T-helper 2 cell treated with Interferon-gamma antibody and Interleukin-4, amounts not matched to agents 100 ng/mL and 5 ng/mL, for 36 hours (primary cell): ENCODE data around the gene RNF123. TPM values are rescaled to one million over a fixed set of nuclear protein-coding genes. Genes with fewer than 3 reads are reported as not detected.

Source experiments
- intact Hi-C: fragments of 100-400 bp; cut with micrococcal nuclease; formaldehyde crosslinking; loops from one replicate; pipeline ENCODE4 v1.15.1; 2023
- total RNA-seq: library from RNA; stranded (reverse); gene quantifications from 2 replicates; pipeline ENCODE4 v1.2.3, GENCODE V29; 2022

RNF123 gene
- total RNA-seq, 1 donor from 2014 or later: 44.1 TPM

GRCh38 chr3:49657208-49657915 is 32.0 kb upstream of the RNF123 start:
- intact Hi-C loops: no loop called here

DNA sequence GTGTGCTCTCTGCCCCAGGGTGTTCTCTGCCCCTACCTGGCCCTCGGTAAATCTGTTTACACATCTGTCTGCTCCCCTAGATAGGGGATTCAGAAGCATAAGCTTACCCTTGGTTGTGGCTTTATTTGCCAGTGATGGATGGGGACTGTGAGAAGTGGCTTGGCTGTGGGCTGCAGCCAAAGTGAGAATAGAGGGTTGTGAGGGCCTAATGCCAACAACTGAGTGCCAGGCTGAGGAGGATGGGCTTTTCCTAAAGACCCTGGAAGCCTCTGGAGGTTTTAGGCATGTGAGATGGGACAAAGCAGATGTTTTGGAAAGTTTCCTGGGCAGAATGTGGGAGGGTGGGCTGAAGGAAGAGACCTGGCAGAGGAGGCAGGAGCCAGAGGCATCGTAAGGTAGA is 30.6 kb upstream of the RNF123 start:
- intact Hi-C loops: no loop called here

GRCh38 chr3:49659756-49660155 is 29.6 kb upstream of the RNF123 start:
- intact Hi-C loops: no loop called here

DNA sequence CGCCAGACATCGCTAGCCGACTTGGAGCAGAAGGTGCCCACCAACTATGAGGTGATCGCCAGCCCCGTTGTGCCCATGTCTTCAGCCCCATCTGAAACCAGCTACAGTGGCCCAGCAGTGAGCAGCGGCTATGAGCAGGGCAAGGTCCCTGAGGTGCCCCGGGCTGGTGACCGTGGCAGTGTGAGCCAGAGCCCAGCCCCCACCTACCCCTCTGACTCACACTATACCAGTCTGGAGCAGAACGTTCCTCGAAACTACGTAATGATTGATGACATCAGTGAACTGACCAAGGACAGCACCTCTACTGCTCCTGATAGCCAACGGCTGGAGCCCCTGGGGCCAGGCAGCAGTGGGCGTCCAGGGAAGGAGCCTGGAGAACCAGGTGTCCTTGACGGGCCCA is 28.1 kb upstream of the RNF123 start:
- intact Hi-C loops: no loop called here

DNA sequence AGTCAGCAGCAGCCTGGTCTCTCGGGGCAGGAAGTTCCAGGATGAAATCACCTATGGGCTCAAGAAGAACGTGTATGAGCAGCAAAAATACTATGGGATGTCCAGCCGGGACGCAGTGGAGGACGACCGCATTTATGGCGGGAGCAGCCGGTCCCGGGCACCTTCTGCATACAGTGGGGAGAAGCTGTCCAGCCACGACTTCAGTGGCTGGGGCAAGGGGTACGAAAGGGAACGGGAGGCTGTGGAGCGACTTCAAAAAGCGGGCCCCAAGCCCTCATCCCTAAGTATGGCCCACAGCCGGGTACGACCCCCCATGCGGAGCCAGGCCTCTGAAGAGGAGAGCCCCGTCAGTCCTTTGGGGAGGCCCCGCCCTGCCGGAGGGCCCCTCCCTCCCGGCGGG is 27.3 kb upstream of the RNF123 start:
- intact Hi-C loops: no loop called here

DNA sequence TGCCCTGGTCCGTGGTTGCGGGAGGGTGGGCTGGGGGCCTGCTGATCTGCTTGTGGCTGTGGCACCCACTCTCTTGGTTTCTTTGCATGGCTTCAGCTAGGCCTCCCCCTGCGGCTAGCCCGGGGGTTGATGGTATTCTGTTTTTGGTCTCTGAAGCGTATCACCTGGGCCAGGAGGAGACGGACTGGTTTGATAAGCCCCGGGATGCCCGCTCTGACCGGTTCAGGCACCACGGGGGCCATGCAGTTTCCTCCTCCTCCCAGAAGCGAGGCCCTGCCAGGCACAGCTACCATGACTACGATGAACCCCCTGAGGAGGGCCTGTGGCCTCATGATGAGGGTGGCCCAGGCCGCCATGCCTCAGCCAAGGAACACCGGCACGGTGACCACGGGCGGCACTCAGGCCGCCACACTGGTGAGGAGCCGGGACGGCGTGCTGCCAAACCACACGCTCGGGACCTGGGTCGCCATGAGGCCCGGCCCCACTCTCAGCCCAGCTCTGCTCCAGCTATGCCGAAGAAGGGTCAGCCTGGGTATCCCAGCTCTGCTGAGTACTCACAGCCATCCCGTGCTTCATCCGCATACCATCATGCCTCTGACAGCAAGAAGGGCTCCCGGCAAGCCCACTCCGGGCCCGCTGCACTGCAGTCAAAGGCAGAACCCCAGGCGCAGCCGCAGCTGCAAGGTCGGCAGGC is 26.5 kb upstream of the RNF123 start:
- intact Hi-C loops: no loop called here

GRCh38 chr3:49663831-49664230 is 25.5 kb upstream of the RNF123 start:
- intact Hi-C loops: no loop called here

DNA sequence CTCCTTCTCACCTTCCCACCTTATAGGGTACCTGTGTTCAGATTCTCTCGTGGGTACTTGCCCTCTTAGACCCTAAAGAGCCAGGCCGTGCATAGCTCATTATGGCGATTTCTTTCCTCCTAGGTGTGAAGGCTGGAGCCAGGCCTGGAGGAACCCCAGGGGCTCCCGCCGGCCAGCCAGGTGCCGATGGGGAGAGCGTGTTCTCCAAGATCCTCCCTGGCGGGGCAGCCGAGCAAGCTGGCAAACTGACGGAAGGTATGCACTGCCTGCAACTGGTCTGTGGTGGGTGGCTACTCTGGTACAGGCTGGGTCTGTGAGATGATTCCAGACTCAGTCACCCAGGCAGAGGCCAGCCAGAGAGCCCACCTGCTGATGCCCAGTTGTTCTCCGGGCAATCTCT is 25.1 kb upstream of the RNF123 start:
- intact Hi-C loops: no loop called here

DNA sequence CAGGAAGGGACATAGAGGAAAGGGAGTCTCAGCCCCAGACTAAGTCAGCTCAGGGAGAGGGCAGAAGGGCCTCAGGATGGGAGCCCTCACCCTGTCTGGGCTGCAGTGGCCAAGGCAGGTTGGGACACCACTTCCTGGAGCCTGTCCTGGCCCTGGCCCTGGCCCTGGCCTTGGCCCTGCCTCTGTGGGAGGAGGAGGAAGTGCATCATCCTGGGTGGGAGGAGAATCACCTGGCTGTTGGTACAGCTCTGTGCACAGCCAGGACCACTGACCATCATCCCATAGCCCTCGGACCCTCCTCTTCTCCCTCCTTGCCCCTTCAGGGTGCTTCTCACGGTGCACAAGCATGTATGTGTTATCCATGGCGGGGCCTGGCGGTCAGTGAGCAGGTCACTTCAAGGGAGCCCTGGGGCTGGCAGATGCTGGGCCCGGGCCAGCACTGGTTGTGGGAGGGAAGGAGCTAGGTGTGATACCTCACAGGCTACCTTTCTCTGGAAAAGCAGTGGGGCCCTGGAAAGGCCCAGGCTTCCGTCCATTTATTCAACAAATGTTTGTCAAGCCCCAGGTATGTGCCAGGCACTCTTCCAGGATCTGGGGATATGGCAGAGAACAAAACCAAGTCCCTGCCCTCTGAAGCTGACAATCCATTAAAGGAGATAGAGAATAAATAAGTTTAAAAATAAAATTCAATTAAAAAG is 23.4 kb upstream of the RNF123 start:
- intact Hi-C loops: no loop called here

GRCh38 chr3:49666592-49666991 is 22.8 kb upstream of the RNF123 start:
- intact Hi-C loops: no loop called here

GRCh38 chr3:49667701-49668413 is 21.5 kb upstream of the RNF123 start:
- intact Hi-C loops: no loop called here

DNA sequence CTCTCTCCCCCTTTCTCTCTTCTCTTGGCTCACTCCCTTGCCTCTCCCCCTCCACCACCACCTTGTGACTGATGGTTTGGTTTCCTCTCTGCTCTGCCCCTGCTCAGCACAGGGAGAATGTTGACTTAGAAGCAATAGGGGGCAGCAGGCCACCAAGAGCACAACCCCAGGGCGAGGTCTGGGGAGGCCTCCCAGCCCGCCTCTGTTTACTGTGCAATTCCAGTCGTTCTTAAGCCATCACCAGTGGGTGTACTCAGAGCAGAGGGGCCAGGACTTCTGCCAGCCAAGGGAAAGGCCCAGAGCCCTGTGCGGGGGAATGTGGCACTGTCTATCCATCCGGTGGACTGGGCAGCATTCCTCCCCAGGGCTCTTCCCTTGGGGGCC is 21.0 kb upstream of the RNF123 start:
- intact Hi-C loops: no loop called here

DNA sequence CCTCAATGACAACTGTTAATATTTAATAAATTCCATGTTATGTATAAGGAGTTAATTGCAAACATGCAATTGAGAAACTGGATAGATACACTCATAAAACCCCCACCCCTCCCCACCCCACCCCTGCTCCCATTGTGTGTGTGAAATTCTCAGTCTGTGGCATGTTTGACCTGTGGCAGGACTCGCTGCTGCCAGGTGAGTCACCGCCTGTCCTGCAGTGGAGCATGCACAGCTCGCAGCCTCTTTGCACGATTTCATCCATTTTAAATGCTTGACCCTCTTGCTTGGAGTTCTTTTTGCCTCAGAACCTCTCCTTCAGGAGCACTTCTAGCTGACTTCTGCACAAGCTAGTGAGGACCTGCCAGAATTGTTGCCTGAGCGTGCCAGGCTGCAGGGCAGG is 20.5 kb upstream of the RNF123 start:
- intact Hi-C loops: no loop called here

GRCh38 chr3:49669352-49669751 is 20.0 kb upstream of the RNF123 start:
- intact Hi-C loops: no loop called here

GRCh38 chr3:49670940-49671290 is 18.4 kb upstream of the RNF123 start:
- intact Hi-C loops: loop anchor here (1.0 to 5.0 kb wide), 5 partner anchors 132 to 566 kb away; partner anchors contain the start of genes DAG1, GNAI2, TCTA and USP4

- intact Hi-C loops: loop anchor here (1.0 to 5.0 kb wide), 5 partner anchors 132 to 566 kb away; partner anchors contain the start of genes DAG1, GNAI2, TCTA and USP4
These were observed 17.8 kb upstream of the RNF123 start for GRCh38 chr3:49671291-49672288.

- intact Hi-C loops: loop anchor here (5.0 kb wide), 3 partner anchors 201 to 564 kb away; partner anchors contain the start of genes DAG1, GNAI2 and USP4
These were observed 16.1 kb upstream of the RNF123 start for GRCh38 chr3:49673121-49673714.

DNA sequence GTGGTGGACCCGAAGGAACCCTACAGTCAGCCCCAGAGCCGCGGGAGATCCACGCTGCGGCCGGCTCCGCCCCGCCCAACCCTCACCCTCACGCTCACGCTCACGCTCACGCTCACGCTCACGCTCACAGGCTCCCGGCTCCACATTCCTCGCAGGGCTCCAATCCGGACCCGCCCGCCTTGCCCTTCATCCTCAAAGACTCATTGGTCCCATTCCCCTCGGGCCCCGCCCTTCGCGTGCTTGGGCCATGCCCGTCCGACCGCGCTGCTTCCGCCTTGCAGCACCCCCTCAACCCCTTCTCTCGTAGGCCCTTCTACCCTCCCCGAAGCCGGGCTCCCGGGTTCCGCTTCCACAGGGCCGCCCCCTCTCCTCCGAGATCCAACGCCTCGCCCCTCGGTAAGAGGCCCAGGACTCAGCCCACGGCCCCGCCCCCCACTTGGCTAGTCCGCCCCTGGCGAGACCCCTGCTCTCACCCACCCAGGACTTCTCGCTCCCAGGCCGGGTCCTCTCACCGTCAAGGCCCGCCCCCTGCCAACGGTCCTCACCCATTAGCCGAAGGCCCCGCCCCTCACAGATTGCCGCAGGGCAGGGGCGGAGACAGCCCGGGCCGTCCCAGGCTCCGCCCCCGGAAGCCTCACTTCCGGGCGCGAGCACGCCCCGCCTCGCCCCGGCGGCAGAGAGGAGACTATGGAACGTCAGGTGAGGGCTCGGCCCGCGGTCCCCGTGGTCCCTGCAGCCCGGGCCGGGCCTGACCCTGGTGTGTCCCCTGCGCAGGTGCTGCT is 15.5 kb upstream of the RNF123 start, which contains the start of gene APEH:
Gene APEH (plus strand): TSS at position 637 of the 782 bp plus-strand sequence. CDS start 51 bp downstream, at position 688.
- intact Hi-C loops: loop anchor here (1.0 to 5.0 kb wide), 6 partner anchors 15 to 563 kb away; partner anchors contain the start of genes AMIGO3, DAG1, GMPPB and GNAI2

GRCh38 chr3:49674497-49674983 is 14.8 kb upstream of the RNF123 start:
- intact Hi-C loops: loop anchor here (1.0 to 5.0 kb wide), 6 partner anchors 15 to 563 kb away; partner anchors contain the start of genes AMIGO3, DAG1, GMPPB and GNAI2
